Measurements from ENCODE around the gene SLC23A2. TPM values are rescaled to one million over a fixed set of nuclear protein-coding genes. Genes with fewer than 3 reads are reported as not detected.

Gene SLC23A2
- polyA plus RNA-seq, 3 donors, result 21.0 to 26.1 (median 22.2) TPM

DNA sequence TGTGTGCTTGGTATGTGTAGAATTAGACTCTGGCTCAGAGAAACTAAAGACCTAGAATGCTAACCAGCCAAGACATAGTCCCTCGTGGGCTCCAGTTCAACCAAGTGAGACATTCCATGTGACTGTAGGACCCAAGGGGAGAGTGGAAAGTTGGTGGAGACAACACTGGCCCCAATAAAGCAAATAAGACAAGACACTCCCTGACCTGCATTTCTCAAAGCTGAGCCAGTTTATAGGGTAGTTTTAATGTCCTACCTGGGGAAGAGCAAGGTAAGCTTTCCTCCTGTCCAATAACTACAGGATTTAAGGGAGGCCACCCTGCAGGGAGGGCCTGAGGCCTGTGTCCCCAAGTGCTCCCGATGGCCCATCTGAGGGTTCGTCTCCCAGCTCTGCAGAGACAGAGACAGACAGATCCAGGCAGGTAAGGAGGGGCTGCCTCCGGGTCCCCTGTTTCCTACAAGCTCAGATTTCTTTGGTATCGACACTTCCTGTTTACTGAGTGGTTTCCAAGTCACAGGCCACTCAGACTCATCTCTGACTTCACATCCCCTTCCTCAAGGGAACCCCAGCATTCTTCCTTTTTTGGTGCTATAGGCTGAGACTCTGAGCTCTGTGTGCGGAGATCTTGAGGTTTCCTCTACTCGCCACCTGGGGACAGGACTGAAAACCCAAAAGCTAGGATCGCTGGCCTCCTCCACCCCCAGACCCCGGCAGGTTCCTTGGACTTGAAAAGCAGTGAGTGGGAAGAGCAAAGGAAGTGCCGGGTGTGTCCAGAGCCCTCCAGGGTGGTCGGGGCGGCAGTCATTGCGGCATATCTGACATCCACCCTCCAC lies 187.2 kb downstream of the SLC23A2 start:
- no peak for DNase-seq (ENCODE audit: extremely low read depth in 1 of 11, low read depth in 9 of 11, low spot score in 4 of 11)

DNA sequence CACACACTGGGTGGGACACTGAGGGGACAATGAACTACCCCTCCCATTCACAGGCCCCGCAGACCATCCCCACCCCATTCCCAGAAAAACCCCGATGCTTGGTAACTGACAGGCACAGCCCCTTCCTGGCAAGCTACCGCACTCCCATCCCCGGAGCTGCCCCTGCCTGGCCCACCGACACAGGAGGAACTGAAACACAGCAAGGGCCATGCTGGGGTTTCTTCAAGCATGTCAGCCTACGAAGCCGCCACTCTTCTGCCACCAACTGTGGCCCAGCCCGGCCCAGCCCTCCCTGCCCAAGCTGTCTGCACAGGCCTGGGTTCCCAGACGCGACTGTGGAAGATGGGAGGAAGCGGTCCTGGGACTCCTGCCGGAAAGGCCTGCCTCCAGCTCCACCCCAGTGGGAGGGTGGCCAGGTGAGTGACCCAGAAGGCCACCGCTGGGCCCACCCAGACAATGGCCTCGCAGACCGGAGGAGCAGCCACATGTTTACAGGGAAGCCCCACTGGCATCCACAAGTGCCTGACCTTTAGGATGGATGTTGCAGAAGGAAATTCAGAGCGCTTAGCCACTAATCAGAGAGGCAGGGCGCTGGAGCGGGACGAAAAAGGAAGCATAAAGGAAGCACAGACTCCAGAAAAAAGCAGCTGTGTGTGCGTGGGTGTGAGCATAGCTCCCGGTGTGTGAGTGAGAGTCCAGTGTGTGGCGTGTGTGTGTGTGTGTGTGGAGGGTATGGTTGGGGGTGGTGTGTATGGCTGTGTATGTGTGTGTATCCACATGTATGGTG lies 188.0 kb downstream of the SLC23A2 start:
- DNase-seq (ENCODE audit: extremely low read depth in 1 of 11, low read depth in 9 of 11, low spot score in 4 of 11), result peak in 2 of 11 donors; percentile 60 to 62

DNA sequence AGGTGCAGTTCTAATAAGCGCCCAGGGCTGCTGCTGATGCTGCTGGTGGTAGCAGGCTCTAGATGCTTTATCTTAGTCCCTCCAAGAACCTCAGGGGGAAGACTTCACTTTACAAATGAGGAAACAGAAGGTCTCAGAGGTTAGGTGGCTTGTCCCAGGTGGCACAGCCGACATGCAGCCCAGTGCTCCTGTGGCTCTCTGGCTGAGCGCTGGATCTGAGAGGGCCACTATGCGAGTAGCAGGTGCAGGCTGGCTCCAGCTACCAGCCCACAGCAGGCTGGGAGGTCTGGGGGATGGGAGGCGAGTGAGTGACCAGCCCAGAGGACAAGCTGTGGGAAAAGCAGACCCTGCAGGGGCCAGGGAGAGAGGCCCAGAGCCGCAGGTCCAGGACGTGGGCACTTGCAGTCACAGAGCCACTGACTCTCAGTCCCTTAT lies 188.7 kb downstream of the SLC23A2 start:
- DNase-seq (ENCODE audit: extremely low read depth in 1 of 11, low read depth in 9 of 11, low spot score in 4 of 11), result no peak

DNA sequence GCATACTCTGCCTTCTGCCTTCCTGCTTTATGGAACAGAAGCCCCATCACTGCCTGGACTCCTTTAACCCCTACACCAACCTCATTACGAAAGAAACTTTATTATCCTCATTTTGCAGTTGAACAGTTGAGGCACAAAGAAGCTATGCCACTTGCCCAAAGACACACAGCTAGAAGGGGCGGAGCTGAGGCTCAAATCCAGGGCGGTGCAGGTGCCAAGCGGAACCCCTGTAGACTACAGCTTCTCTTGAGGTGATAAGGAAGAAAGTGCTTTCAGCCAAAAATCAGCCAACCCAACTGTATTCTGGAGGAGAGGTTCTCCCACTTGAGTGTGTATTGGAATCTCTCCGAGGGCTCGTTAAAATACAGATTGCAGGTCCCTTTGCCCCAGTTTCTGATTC lies 189.1 kb downstream of the SLC23A2 start:
- DNase-seq (ENCODE audit: extremely low read depth in 1 of 11, low read depth in 9 of 11, low spot score in 4 of 11), result no peak

DNA sequence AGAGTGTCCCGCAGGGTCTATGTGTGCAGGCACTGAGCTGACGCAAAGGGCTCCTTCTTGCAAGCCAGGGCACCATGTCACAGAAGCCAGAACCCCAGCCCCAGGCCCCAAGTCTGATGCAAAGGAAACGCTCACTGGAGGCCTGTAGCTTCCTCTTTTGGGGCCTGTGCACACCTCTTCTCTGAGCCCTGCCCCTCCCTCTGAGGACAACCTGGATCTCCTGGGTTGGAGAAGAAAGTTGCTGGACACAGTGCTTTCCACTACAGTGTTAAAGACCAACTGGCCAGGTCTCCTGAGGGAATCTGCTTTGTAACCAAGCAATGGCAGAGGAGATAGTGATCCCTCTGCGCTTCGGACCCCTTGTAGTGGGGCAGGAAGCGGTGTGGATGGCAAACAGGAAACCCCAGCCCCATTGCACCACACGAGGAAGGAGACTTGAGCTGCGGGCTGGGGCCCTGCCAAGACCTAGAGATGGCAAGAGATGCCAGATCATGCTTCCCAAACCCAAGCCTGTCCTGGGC lies 189.6 kb downstream of the SLC23A2 start:
- DNase-seq (ENCODE audit: extremely low read depth in 1 of 11, low read depth in 9 of 11, low spot score in 4 of 11), result no peak

DNA sequence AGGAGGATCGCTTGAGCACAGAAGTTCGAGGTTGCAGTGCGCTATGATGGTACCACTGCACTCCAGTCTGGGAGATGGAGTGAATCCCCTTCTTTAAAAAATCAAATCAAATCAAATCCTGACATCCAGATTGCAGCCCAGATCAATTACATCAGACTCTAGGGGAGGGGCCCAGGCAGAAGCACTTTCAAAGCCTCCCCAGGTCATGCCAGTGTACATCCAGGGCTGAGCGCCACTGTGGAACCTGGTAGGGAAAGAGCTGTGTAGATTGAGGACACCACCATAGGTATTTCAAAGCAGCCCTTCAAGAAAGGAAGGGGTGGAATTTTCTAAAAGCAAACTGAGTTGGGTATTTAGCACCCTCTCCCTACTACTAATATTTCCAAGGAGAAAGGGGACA lies 190.1 kb downstream of the SLC23A2 start:
- DNase-seq (ENCODE audit: extremely low read depth in 1 of 11, low read depth in 9 of 11, low spot score in 4 of 11), result no peak

DNA sequence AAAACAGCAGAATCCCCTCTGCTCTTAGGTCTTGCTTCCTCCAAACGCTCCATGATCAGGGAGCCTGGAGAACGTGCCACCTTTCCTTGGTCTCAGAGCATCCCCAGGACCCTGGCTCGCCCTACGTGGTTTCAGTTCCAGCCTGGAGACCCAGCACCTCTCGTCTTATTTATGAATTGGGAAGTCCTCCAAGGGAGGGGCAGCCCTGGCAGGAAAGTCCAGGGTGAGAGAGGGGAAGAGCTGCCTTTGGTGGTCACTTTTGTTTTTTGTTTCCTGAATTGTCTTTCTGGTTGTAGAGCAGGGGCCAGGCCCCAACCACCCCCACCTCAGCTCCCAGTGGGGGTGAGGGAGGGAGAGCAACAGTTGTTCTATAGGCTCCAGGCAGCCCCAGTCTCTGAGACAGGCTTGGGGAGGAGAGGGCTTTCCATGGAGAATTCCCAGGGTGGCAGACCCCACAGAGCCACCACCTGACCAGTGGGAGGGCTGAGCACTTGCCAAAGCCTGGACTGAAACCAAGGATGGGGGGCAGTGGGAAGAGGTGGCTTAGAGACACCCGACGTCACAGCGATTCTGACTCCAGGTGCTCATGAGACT lies 190.8 kb downstream of the SLC23A2 start:
- DNase-seq (ENCODE audit: extremely low read depth in 1 of 11, low read depth in 9 of 11, low spot score in 4 of 11), result no peak

DNA sequence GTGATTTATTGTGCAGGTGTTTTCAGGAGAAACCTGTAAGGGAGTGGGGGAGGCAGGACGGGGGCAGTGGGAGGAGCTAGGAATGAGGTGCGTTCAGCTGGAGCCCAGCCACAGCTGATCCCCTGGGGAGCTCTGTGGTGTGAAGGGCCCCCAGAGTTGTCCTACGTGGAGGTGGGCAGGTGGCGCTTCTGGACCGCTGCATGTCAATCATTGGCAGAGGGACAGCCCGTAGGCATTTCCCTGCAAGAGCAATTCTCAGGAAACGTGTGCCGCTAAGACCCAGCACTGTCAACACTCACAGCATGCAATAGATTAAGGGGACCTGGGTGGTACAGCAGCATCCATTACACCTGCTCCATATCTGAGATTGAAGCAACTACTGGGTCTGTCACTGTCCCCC lies 191.6 kb downstream of the SLC23A2 start:
- DNase-seq (ENCODE audit: extremely low read depth in 1 of 11, low read depth in 9 of 11, low spot score in 4 of 11), result no peak

DNA sequence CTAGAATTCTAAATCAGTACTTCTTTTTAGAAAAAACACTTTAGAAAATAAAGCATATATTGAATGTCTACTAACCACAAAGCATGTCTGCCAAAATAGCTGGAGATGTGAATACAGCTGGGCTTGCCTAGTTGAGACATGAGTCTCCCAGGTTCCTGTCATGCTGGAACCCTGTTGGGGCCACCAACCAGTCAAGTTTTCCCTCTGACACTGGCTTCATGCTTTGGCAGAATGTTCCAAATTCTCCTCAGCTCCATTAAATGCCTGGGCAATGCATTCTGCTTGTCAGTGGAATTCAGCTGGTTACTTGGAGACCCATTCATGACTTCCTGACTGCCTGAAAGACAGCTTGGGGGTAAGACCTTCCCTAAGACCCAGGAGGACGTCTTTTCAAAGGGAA lies 192.4 kb downstream of the SLC23A2 start:
- DNase-seq (ENCODE audit: extremely low read depth in 1 of 11, low read depth in 9 of 11, low spot score in 4 of 11), result no peak

DNA sequence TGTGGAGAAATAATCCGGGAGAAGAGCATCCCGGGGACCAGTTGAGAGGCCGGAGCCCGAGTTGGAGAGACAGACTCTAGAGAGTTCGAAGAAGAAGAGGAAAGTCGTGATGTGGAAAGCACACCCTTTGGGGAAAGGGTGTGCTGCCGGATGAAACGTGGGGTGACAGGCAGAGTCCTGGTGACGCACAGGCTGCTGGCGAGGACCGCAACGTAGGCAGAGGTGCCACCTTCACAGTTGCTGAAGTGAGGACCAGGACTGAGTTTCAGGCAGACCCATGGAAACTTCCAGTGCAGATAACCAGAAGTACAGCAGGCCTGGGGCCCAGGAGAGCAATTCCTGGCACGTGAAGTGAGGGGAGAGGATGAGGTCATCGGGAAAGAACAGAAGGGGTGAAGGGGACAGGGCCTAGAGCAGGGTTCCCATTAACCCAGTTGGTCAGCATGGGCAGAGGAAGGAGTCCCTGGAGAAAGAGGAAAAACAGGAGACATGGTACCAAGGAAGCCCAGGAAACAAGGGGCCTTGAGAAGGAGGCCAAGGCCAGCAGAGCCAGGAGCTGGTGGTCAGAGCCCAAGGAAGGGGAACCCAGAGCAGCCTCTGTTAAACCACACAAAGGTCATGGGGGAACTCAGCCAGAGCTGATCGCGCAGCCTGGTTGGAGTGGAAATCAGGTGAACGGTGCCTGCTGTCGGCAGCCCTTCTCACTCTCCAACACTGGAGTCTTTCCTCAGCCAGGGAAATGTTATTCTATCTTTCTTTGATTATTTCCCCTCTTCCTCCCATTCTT lies 195.5 kb downstream of the SLC23A2 start:
- no peak for DNase-seq (ENCODE audit: extremely low read depth in 1 of 11, low read depth in 9 of 11, low spot score in 4 of 11)

DNA sequence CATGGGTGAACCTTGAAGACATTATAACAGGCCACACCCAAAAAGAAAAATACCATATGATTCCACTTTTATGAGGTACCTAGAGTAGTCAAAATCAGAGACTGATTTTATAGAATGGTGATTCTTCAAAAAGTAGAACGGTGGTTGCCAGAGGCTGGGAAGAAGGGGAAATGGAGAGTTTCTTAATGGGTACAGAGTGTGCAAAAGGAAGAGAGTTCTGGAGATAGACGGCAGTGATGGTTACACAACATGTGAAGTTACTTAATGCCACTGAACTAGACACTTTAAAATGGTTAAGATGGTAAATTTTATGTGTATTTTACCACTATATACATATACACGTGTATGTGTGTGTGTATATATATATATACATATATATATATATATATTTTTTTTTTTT lies 198.8 kb downstream of the SLC23A2 start:
- DNase-seq (ENCODE audit: extremely low read depth in 1 of 11, low read depth in 9 of 11, low spot score in 4 of 11), result no peak

Other genes with a start within 250 kb of the SLC23A2 start
- gene RASSF2, start 177.9 kb downstream of the SLC23A2 start, polyA plus RNA-seq (ENCODE audit: insufficient read length in 3 of 3), result 10 to 100 TPM in 2 of 3 donors, 1 to 10 TPM in 1; 9.8 to 11.1 (median 10.7) TPM
- 100 to 1,000 TPM; 137 to 142 (median 139) TPM for gene TMEM230, start 111.6 kb upstream of the SLC23A2 start, polyA plus RNA-seq (ENCODE audit: insufficient read length in 3 of 3)
- gene PCNA, start 118.4 kb upstream of the SLC23A2 start, polyA plus RNA-seq (ENCODE audit: insufficient read length in 3 of 3), result 100 to 1,000 TPM; 171 to 204 (median 200) TPM
- gene CDS2, start 125.5 kb upstream of the SLC23A2 start, polyA plus RNA-seq (ENCODE audit: insufficient read length in 3 of 3), result 10 to 100 TPM; 32.4 to 41.1 (median 39.7) TPM